ENCODE results near the gene NRF1. TPM values are rescaled to one million over a fixed set of nuclear protein-coding genes. Genes with fewer than 3 reads are reported as not detected.
"Not testable (repeated sequence)": the region's sequence is repeated elsewhere in the genome, so short reads cannot be mapped to it uniquely, and the experiment has no call there.

Gene NRF1
- total and polyA plus RNA-seq, 10 of the 15 experiments (the other 5 are each of a cell fraction or from before 2014, with no cell fraction given): 3.5 to 23.1 (median 13.5) TPM

GRCh38 chr7:129657363-129657762 is 45.8 kb downstream of the NRF1 start:
- ChIA-PET POLR2A (interaction anchor here (0.6 kb wide), 1 partner anchor 723 kb away, joined by 3 read pairs; no protein-coding TSS in a partner anchor), SMC1A (ENCODE audit: uncharacterized antibody, unreplicated experiment) (interaction anchor here (0.6 to 1.2 kb wide), 2 partner anchors 25 to 41 kb away, joined by 3 read pairs; no protein-coding TSS in a partner anchor), RAD21 (ENCODE audit: unreplicated experiment) (no interaction called here), CTCF (interaction anchor here (2.1 kb wide), 1 partner anchor 14 kb away, joined by 5 read pairs; no protein-coding TSS in a partner anchor)
- Histone ChIP-seq H3K4me2 (ENCODE audit: control insufficient read depth, insufficient read depth) (no peak overlapping the region), H4K20me1 (ENCODE audit: control insufficient read depth, insufficient read depth) (no peaks in the 10 kb centered on the region), H3K9ac (ENCODE audit: control insufficient read depth, insufficient read depth, low read length) (no peak overlapping the region), H3K9me3 (replicated peaks; ENCODE audit: control insufficient read depth, insufficient read depth, low read length) (peaks cover 16% of the 10 kb centered on the region), H2AFZ (ENCODE audit: control insufficient read depth, low read depth, low read length) (no peak overlapping the region), H3K79me2 (ENCODE audit: control insufficient read depth, insufficient read depth, low read length) (peaks cover 3% of the 10 kb centered on the region), H3K4me1 (ENCODE audit: control insufficient read depth, insufficient read depth, low read length) (peaks cover 12% of the 10 kb centered on the region), H3K27me3 (replicated peaks in 1 of 2; ENCODE audit: control insufficient read depth in 2 of 2, insufficient read depth in 2 of 2, low read length in 1 of 2) (no peaks in the 10 kb centered on the region), H3K4me3 (no peak overlapping the region), H3K36me3 (ENCODE audit: control insufficient read depth in 2 of 2, insufficient read depth in 2 of 2, low read length in 1 of 2) (peaks cover 14 to 23% of the 10 kb centered on the region in 2 experiments), H3K27ac (ENCODE audit: control insufficient read depth, insufficient read depth) (no peak overlapping the region)
- ATAC-seq (no peak), FAIRE-seq (no peak), DNase-seq (ENCODE audit: low read depth, low spot score) (no peak)
- no TSS peak for BruUV-seq (replicated peaks)
- in situ Hi-C loops (cut with MboI): no loop called here
- WGBS (ENCODE audit: insufficient coverage, insufficient replicate concordance, low lambda C conversion rate, missing lambda C conversion rate): 74% methylated on average over 8 of the region's 8 CpGs
- intact Hi-C loops (cut with micrococcal nuclease; ENCODE audit: unreplicated experiment): no loop called here
- TF ChIP-seq SMAD5 (IDR thresholded peaks at IDR 0.05; ENCODE audit: low read depth): no peak
- no peak for TF ChIP-seq BHLHE40 (IDR thresholded peaks at IDR 0.05; ENCODE audit: borderline replicate concordance in 1 of 2, low read depth in 2 of 2, low read length in 1 of 2)

DNA sequence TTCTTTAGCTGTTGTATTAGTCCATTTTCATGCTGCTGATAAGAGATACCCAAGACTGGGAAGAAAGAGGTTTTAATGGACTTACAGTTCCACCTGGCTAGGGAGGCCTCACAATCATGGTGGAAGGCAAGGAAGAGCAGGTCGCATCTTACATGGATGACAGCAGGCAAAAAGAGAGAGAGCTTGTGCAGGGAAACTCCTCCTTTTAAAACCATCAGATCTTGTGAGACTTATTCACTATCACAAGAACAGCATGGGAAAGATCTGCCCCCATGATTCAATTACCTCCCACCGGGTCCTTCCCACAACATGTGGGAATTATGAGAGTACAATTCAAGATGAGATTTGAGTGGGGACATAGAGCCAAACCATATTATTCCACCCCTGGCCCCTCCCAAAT is 48.4 kb downstream of the NRF1 start:
- in situ Hi-C loops (cut with MboI): loop anchor here (5.0 kb wide), 1 partner anchor 352 kb away; no protein-coding TSS in a partner anchor
- SMC1A ChIA-PET (ENCODE audit: uncharacterized antibody, unreplicated experiment): not testable (repeated sequence)

More for the DNA sequence above, 48.4 kb downstream of the NRF1 start:
- Histone ChIP-seq H3K9me3 (replicated peaks; ENCODE audit: control insufficient read depth, insufficient read depth, low read length) (peaks cover 16% of the 10 kb centered on the region), H3K36me3 (ENCODE audit: control insufficient read depth in 2 of 2, insufficient read depth in 2 of 2, low read length in 1 of 2) (peaks cover 14 to 23% of the 10 kb centered on the region in 2 experiments)
- H4K20me1 ChIP-seq (ENCODE audit: control insufficient read depth, insufficient read depth); ATAC-seq; H3K9ac ChIP-seq (ENCODE audit: control insufficient read depth, insufficient read depth, low read length); H3K4me1 ChIP-seq (ENCODE audit: control insufficient read depth, insufficient read depth, low read length); POLR2A ChIA-PET; H3K27me3 ChIP-seq (replicated peaks in 1 of 2; ENCODE audit: control insufficient read depth in 2 of 2, insufficient read depth in 2 of 2, low read length in 1 of 2); H3K79me2 ChIP-seq (ENCODE audit: control insufficient read depth, insufficient read depth, low read length); H3K4me2 ChIP-seq (ENCODE audit: control insufficient read depth, insufficient read depth); H3K4me3 ChIP-seq; H3K27ac ChIP-seq (ENCODE audit: control insufficient read depth, insufficient read depth); H2AFZ ChIP-seq (ENCODE audit: control insufficient read depth, low read depth, low read length); DNase-seq (ENCODE audit: low read depth, low spot score); RAD21 ChIA-PET (ENCODE audit: unreplicated experiment); BruUV-seq (replicated peaks); FAIRE-seq; intact Hi-C loops (cut with micrococcal nuclease; ENCODE audit: unreplicated experiment): not testable (repeated sequence)
- CTCF ChIA-PET: interaction anchor here (1.1 kb wide), 1 partner anchor 352 kb away, joined by 3 read pairs; no protein-coding TSS in a partner anchor
- WGBS (ENCODE audit: insufficient coverage, insufficient replicate concordance, low lambda C conversion rate, missing lambda C conversion rate): 69% methylated on average over 2 of the region's 2 CpGs
